Measurements from ENCODE around the gene SETD5. TPM values are rescaled to one million over a fixed set of nuclear protein-coding genes. Genes with fewer than 3 reads are reported as not detected.

The SETD5 gene
- total and polyA plus RNA-seq, 2 donors (not counting 3 experiments of a cell fraction or from before 2014, with no cell fraction given), result 48.2 to 149 TPM

- Histone ChIP-seq H3K36me3 (ENCODE audit: control insufficient read depth in 2 of 2, extremely low read depth in 1 of 2, insufficient read depth in 2 of 2, low read length in 2 of 2) (peaks cover 12 to 13% of the 10 kb centered on the region in 2 experiments), H3K27me3 (ENCODE audit: control insufficient read depth in 2 of 2, insufficient read depth in 2 of 2, low read length in 2 of 2) (no peaks in the 10 kb centered on the region), H3K79me2 (ENCODE audit: control insufficient read depth, insufficient read depth, low read length) (peaks cover 85% of the 10 kb centered on the region), H3K4me1 (ENCODE audit: control insufficient read depth, extremely low read depth, insufficient read depth, low read length) (peaks cover 44% of the 10 kb centered on the region), H3K4me3 (replicated peaks in 1 of 3; ENCODE audit: insufficient read depth in 1 of 3, low read depth in 1 of 3, low read length in 3 of 3) (peak overlapping the region; percentile 48 to 94 (median 93)), H3K27ac (ENCODE audit: insufficient read depth, low read depth, low read length) (peak overlapping the region; percentile 93), H3K9me1 (replicated peaks; ENCODE audit: control insufficient read depth, extremely low read depth, insufficient read depth, low read length) (no peaks in the 10 kb centered on the region), H3K4me2 (ENCODE audit: insufficient read depth, low read length) (peak overlapping the region; percentile 97), H4K20me1 (replicated peaks; ENCODE audit: control insufficient read depth, extremely low read depth, insufficient read depth, low read length) (peaks cover 7% of the 10 kb centered on the region), H2AFZ (ENCODE audit: low read depth, low read length) (no peak overlapping the region), H3K9ac (replicated peaks; ENCODE audit: extremely low read depth, insufficient read depth, low read length) (peak overlapping the region; percentile 97), H3K9me3 (replicated peaks; ENCODE audit: control insufficient read depth, insufficient read depth, low read length) (no peaks in the 10 kb centered on the region)
- dilution Hi-C loops (cut with MboI; ENCODE audit: extremely low pct_ligation_motif_present, low sequenced_read_pairs), result no loop called here
- FAIRE-seq, result no peak
- BruUV-seq (replicated peaks), result no TSS peak
- intact Hi-C loops (cut with micrococcal nuclease), result loop anchor here (1.0 to 2.0 kb wide), 3 partner anchors 27 to 335 kb away; partner anchors contain the start of genes BRPF1 and THUMPD3
- POLR2A ChIA-PET, result interaction anchor here (1.8 to 3.1 kb wide), 3 partner anchors 25 to 37 kb away, joined by 3 to 36 read pairs (median 20); partner anchors contain the start of gene THUMPD3
- DNase-seq (ENCODE audit: low read depth, low spot score), result no peak
- TF ChIP-seq POLR2A (IDR thresholded peaks at IDR 0.05; ENCODE audit: low read depth, low read length) (peak; percentile 35), MAX (IDR thresholded peaks at IDR 0.05; ENCODE audit: insufficient read depth, insufficient read length) (no peak), POLR2AphosphoS5 (IDR thresholded peaks at IDR 0.05; ENCODE audit: insufficient read depth, low read depth, low read length) (peak; percentile 12)
- CTCF ChIA-PET, result interaction anchor here (0.8 to 1.6 kb wide), 10 partner anchors 9 to 335 kb away, joined by 3 to 6 read pairs (median 4); partner anchors contain the start of gene BRPF1
These were observed 1.7 kb upstream of the SETD5 start for GRCh38 chr3:9395570-9396300.

DNA sequence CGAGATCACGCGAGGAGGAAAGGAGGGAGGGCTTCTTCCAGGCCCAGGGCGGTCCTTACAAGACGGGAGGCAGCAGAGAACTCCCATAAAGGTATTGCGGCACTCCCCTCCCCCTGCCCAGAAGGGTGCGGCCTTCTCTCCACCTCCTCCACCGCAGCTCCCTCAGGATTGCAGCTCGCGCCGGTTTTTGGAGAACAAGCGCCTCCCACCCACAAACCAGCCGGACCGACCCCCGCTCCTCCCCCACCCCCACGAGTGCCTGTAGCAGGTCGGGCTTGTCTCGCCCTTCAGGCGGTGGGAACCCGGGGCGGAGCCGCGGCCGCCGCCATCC is 1.1 kb upstream of the SETD5 start:
- Histone ChIP-seq H3K27ac (ENCODE audit: insufficient read depth, low read depth, low read length) (peak overlapping the region; percentile 93), H3K4me3 (replicated peaks in 1 of 3; ENCODE audit: insufficient read depth in 1 of 3, low read depth in 1 of 3, low read length in 3 of 3) (peak overlapping the region; percentile 48 to 94 (median 93)), H3K9me1 (replicated peaks; ENCODE audit: control insufficient read depth, extremely low read depth, insufficient read depth, low read length) (no peaks in the 10 kb centered on the region), H3K9ac (replicated peaks; ENCODE audit: extremely low read depth, insufficient read depth, low read length) (peak overlapping the region; percentile 97), H3K79me2 (ENCODE audit: control insufficient read depth, insufficient read depth, low read length) (peaks cover 85% of the 10 kb centered on the region), H3K4me2 (ENCODE audit: insufficient read depth, low read length) (peak overlapping the region; percentile 97), H3K27me3 (ENCODE audit: control insufficient read depth in 2 of 2, insufficient read depth in 2 of 2, low read length in 2 of 2) (no peaks in the 10 kb centered on the region), H3K36me3 (ENCODE audit: control insufficient read depth in 2 of 2, extremely low read depth in 1 of 2, insufficient read depth in 2 of 2, low read length in 2 of 2) (peaks cover 7 to 8% of the 10 kb centered on the region in 2 experiments), H4K20me1 (replicated peaks; ENCODE audit: control insufficient read depth, extremely low read depth, insufficient read depth, low read length) (peaks cover 7% of the 10 kb centered on the region), H2AFZ (ENCODE audit: low read depth, low read length) (no peak overlapping the region), H3K9me3 (replicated peaks; ENCODE audit: control insufficient read depth, insufficient read depth, low read length) (no peaks in the 10 kb centered on the region), H3K4me1 (ENCODE audit: control insufficient read depth, extremely low read depth, insufficient read depth, low read length) (peaks cover 50% of the 10 kb centered on the region)
- FAIRE-seq (peak; percentile 86), DNase-seq (ENCODE audit: low read depth, low spot score) (peak; percentile 93)
- CTCF ChIA-PET, result interaction anchor here (0.9 to 1.6 kb wide), 8 partner anchors 8 to 334 kb away, joined by 3 to 6 read pairs (median 4); partner anchors contain the start of gene BRPF1
- dilution Hi-C loops (cut with MboI; ENCODE audit: extremely low pct_ligation_motif_present, low sequenced_read_pairs), result no loop called here
- no TSS peak for BruUV-seq (replicated peaks)
- POLR2A ChIA-PET, result interaction anchor here (0.6 to 3.1 kb wide), 12 partner anchors 11 to 927 kb away, joined by 3 to 36 read pairs (median 4); partner anchors contain the start of gene THUMPD3
- intact Hi-C loops (cut with micrococcal nuclease), result loop anchor here (1.0 to 2.0 kb wide), 3 partner anchors 26 to 335 kb away; partner anchors contain the start of genes BRPF1 and THUMPD3
- no peak for TF ChIP-seq GATA2 (IDR thresholded peaks at IDR 0.05; ENCODE audit: insufficient read depth, insufficient read length, low read depth, low read length)
- TF ChIP-seq EZH2 (IDR thresholded peaks at IDR 0.05; ENCODE audit: borderline replicate concordance, low read depth, low read length, severe bottlenecking), result no peak
- TF ChIP-seq JUN (IDR thresholded peaks at IDR 0.05; ENCODE audit: borderline replicate concordance, insufficient read depth, insufficient read length, low read depth), result no peak
- no peak for TF ChIP-seq POLR2AphosphoS5 (IDR thresholded peaks at IDR 0.05; ENCODE audit: insufficient read depth, low read depth, low read length)
- TF ChIP-seq MAX (IDR thresholded peaks at IDR 0.05; ENCODE audit: insufficient read depth, insufficient read length), result no peak
- TF ChIP-seq MYC (IDR thresholded peaks at IDR 0.05; ENCODE audit: low read depth, low read length), result no peak
- TF ChIP-seq CTCF (IDR thresholded peaks at IDR 0.05; ENCODE audit: extremely low read depth in 1 of 2, insufficient read depth in 1 of 2, low read depth in 1 of 2, low read length in 2 of 2), result no peak
- no peak for TF ChIP-seq FOS (IDR thresholded peaks at IDR 0.05; ENCODE audit: borderline replicate concordance, insufficient read depth, low read length)
- no peak for TF ChIP-seq POLR2A (IDR thresholded peaks at IDR 0.05; ENCODE audit: low read depth, low read length)

Data from endothelial cell of umbilical vein (primary cell).